ENCODE data around the gene SARDH.
"Not testable (repeated sequence)": the region's sequence is repeated elsewhere in the genome, so short reads cannot be mapped to it uniquely, and the experiment has no call there.

SARDH gene

DNA sequence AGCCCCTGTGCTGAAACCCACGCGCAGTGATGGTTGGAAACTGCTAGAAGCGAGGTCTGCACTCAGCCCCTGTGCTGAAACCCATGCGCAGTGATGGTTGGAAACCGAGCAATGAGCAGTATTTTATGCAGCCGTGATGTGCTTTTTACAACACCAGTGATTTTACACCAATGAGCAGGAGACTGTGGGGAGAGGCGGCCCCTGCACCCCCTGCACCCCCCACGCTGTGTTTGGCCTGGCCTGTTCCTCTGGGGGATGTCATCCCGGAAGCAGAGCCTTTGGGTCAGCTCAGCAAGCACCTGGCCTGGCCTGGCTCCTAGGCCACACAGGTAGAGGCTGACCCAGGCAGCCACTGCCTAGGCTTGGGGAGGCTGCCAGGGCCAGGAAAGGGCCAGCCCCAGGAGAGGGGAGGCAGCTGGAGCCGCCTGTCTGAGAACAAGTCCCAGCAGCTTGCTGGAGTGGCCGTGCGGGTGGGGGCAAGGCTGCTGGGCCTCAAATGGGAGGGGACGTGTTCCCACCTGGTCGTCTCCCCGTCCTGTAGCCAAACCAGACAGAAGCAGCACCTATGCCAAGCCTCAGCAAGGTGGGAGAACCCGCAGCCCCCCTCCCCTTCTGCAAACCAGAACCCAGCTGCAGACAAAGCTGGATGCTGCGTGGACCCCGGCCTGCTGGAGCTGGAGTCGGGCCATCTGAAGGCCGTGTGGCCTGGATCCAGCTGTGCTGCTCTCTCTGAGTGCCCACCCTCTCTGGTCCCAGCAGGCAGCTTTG is 55.1 kb downstream of the SARDH start:
- no peak for DNase-seq

DNA sequence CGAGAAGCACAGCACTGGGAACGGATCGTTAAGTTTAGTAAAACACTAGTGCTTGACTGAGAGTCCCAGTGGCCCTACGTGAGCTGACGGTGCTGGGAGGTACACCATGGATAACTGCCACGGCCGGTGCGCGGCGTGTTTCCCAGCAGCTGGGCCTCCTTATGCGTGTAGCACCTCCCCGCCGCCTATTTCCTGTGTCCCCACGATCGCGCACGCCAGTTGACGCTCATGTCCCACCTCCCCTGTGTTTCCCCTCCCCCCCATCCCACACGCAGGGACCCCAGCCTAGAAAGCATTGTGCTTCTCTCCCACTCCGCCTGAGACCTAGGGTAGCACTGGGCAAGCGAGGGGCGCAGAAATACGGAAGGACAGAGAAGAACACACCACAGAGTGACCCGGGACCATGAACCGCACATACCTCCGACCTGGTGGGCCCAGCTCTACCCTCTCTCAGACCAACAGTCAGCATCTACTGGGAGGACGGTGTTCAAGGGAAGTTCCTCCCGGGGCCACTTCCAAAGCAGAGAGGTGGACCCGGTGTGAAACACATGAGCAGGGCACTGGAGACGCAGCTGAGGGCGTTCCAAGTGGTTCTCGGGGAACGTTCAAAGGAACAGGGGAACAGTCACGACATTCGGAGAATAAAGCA is 56.4 kb downstream of the SARDH start:
- no peak for DNase-seq

DNA sequence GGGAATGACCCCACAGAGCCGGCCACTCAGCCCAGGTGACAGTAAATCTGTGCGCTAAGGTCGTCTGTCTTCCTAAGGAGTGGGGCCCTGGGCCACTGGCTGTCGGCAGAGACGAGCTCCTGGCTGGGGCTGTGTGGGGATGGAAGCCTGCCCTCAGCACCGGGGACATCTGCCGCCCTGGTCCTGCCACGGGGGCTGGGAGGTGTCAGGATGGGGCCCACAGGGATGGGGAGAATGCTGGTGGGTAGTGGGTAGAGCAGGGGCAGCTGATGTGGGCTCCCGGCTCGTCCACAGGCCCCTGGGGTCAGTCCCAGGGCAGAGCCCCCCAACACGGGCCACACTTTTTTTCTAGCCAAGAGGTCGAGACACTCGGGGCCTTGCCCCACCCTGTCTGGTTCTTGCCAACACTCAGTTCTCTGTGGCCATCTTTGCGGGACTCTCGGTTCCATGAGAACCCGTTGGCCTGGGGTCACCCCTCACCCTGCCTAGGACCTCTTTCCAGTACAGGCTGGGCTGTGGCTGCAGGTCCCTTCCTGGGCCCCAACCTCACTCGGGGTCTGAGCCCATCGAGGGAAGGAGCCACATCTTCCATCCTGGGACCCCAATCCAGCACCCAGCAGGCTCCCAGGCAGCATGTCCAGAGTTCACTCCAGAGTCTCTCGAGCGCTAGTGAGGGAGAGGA is 57.0 kb downstream of the SARDH start:
- no peak for DNase-seq

- no peak for DNase-seq
Observed at GRCh38 chr9:133680250-133680975, 57.7 kb downstream of the SARDH start.

GRCh38 chr9:133679466-133680061 is 58.6 kb downstream of the SARDH start:
- DNase-seq: no peak

- DNase-seq: no peak
Observed at GRCh38 chr9:133679056-133679455, 59.1 kb downstream of the SARDH start.

DNA sequence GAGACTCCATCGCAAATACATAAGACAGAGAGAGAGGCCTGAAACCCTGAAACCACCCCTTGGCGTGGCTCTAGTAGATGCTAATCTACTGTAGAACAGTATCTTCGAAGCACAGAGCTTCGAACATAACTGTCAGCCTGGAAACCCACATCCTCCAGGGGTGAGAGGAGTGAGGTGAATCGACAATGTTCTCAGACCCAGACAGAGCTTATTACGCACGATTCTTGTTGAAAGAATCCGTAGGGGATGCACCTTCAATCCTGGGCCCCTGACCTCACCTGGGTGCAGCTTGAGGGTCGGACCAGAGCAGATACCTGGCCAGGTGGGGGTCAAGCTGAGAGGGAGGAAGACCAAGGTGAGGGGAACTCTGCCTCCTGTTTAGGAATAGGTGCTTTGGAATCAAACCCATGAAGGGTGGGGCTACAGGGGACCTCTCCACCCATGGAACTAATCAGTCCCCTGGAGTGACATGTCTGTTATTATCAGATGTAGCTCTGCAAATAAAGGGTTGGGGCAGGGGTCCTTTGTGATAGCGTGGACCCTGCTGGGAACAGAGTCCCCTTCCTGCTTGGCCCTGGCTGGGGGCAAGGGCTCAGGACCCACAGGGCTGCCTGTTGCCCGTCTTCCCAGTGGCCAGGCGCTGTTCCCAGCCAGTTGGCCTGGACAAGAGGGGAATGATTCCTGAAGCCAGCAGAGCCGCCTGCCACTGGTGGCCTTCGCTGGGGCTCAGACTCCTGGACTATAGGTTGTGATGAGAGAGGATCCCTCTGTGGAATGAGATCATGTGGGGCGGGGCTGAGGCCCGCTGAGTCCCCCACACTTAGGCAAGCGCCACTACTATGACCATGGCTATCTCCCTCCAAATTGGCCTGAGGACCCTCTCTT is 60.8 kb downstream of the SARDH start:
- DNase-seq: no peak

- no peak for DNase-seq
Observed at GRCh38 chr9:133676450-133676849, 61.7 kb downstream of the SARDH start.

DNA sequence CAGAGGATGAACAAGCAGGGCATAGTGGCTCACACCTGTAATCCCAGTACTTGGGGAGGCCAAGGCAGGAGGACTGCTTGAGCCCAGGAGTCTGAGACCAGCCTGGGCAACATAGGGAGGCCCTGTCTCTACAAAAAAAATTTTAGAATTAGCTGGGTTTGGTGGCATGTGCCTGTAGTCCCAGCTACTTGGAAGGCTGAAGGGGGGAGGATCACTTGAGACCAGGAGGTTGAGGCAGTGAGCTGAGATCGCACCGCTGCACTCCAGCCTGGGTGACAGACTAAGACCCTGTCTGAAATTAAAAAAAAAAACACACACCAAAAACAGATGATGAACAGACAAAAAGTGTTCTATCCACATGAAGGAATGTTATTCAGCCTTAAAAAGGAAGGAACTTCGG is 62.4 kb downstream of the SARDH start:
- not testable (repeated sequence) for DNase-seq

DNA sequence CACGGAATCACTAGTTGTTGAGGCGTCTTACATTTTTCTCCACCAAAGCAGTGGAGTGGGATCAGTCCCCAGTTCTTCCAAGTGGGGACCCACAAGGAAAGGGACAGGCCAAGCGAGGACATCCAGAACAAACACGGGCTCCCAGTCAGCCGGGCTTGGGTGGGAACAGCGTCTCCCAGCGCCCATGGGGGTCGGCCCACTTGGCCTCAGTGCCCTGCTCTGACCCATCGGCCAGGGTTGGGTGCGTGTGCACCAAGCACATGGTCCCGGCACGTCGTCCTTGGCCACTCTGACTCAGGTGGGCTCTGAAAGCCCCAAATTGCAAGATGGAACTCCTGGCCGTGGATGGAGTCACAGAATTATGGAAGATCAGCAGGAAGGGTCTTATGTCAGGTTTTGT is 64.1 kb downstream of the SARDH start:
- no peak for DNase-seq

GRCh38 chr9:133673258-133673655 is 64.9 kb downstream of the SARDH start:
- no peak for DNase-seq

- no peak for DNase-seq
Observed at GRCh38 chr9:133672503-133673257, 65.5 kb downstream of the SARDH start.

GRCh38 chr9:133671371-133671770 is 66.8 kb downstream of the SARDH start:
- DNase-seq: no peak

GRCh38 chr9:133670466-133670865 is 67.7 kb downstream of the SARDH start:
- no peak for DNase-seq

GRCh38 chr9:133669182-133669801 is 68.9 kb downstream of the SARDH start:
- DNase-seq: no peak

DNA sequence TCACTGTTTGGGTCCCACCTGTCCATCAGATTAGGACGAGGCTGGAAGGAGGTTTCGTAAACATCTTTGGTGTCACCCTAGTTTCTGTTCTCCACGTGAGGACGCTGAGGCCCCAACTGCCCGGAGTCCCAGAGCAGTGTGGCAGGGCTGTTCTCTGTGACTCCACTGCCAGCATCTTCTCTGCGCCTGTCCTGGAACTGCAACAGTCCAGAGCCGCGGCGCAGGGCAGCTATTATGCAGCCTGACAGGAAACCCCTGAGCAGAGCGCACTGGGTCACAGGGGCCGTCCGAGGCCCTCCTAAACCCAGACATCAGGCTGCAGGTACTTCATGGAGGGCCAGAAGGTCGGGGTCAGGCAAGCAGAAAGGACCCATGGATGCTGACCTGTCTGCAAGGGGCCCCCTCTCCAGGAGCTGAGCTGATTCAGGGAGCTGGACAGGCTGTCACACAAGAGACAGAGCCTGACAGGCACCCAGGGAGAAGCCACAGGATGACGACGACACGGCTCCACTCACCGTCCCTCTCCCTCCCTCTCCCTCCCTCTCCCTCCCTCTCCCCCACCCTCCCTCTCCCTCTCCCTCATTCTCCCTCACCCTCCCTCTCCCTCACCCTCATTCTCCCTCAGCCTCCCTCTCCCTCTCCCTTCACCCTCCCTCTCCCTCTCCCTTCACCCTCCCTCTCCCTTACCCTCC is 70.2 kb downstream of the SARDH start:
- no peak for DNase-seq

- DNase-seq: no peak
Observed at GRCh38 chr9:133666845-133667244, 71.3 kb downstream of the SARDH start.

DNA sequence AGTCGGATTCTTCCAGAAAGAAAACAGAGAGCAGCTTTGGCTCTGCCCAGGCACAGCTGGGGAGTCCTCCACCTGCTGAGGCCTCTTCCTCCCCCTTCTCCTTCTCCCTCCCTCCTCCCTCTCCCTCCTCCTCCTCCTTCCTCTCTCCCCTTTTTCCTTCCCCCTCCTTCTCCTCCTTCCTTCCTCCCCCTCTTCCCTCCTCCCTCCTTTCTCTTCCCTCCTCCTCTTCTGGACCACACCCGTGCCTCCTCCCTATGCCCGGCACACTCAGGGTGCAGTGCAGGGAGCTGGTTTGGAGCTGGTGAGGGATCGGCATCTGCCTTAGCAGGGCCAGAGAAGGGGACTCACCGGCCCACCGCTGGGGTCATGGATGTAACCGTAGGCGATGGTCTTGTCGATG is 71.8 kb downstream of the SARDH start:
- DNase-seq: no peak

DNA sequence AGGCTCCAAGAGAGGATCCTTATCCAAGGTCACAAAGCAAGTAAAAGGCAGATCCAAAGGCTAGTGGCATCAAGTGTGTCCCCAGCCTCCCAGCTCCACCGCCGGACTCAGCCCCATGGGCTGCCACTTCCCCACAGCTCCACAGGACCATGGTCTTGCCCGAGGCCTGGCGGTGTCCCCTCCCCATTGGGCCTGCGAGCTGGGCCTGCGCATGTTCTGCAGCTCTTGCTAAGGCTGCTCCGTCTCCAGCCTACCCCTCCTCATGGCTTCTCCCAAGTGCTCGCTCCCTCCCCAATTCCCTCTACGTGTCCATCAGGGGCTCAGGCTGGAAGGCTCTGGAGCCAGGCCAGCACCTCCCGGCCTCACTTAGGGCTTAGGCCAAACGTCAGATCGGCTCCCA is 72.6 kb downstream of the SARDH start:
- no peak for DNase-seq

DNA sequence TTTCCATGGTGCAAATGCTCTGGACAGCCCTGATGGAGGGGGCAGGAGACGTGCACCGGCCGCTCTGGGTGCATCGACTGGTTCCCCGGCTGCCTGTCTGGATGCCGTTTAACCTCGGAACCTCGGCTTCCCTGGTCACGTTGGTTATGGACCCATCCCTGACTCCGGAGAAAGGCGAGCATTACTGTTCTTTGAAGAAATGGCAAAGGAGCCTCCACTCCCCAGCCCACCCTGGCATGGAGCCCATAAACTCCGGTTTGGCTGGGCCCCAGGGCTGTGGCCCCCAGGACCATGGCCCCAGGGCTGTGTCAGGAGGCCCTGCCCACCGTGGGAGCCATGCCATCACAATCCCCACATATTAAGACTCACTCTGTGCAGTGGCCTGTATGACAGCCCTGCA is 73.1 kb downstream of the SARDH start:
- DNase-seq: no peak

All from inflammatory macrophage treated with lipopolysaccharide for 4 hours (primary cell).